Activated T-helper 2 cell treated with anti-CD3 and anti-CD28 coated beads, Interferon-gamma antibody, Interleukin-2, Interleukin-4, amounts not matched to agents 10 μg/mL and 5 μg/mL and 100 μg/mL, durations not matched to agents 14 hours and 24 hours and 36 hours (primary cell): ENCODE data around the gene CA5A. TPM values are rescaled to one million over a fixed set of nuclear protein-coding genes. Genes with fewer than 3 reads are reported as not detected.
A peak's percentile ranks its signal among the peaks of the same experiment; 100 is the strongest.

ENCODE experiments used
- DNase-seq: peaks from one replicate; pipeline ENCODE4 v3.0.0; 2021; ENCODE audit warnings: low spot score
- H3K27ac Mint-ChIP-seq: one replicate; pipeline ENCODE4 v1.8.0; 2021; ENCODE audit warnings: mixed read lengths
- H3K27me3 Mint-ChIP-seq: one replicate; pipeline ENCODE4 v1.8.0; 2021; ENCODE audit warnings: low read depth, mixed read lengths
- H3K36me3 Mint-ChIP-seq: one replicate; pipeline ENCODE4 v1.8.0; 2021; ENCODE audit warnings: low read depth, mixed read lengths
- H3K4me1 Mint-ChIP-seq: one replicate; pipeline ENCODE4 v1.8.0; 2021; ENCODE audit warnings: low read depth, mixed read lengths
- H3K4me3 Mint-ChIP-seq: one replicate; pipeline ENCODE4 v1.8.0; 2021; ENCODE audit warnings: low read depth, mild to moderate bottlenecking, moderate library complexity, mixed read lengths
- H3K9me3 Mint-ChIP-seq: one replicate; pipeline ENCODE4 v1.8.0; 2021; ENCODE audit warnings: mixed read lengths
- intact Hi-C: fragments of 100-400 bp; cut with micrococcal nuclease; formaldehyde crosslinking; loops from one replicate; pipeline ENCODE4 v1.15.1; 2023
- total RNA-seq: library from RNA; stranded (reverse); gene quantifications from 2 replicates; pipeline ENCODE4 v1.2.3, GENCODE V29; 2022

CA5A gene
- total RNA-seq, 1 donor from 2014 or later = not detected

GRCh38 chr16:87974178-87974577, 37.8 kb upstream of the CA5A start:
- intact Hi-C loops = no loop called here
- peaks cover 29% of the 10 kb centered on the region for H3K9me3 Mint-ChIP-seq
- no peak for DNase-seq
- H3K4me1 Mint-ChIP-seq = peaks cover 26% of the 10 kb centered on the region
- H3K4me3 Mint-ChIP-seq = no peak overlapping the region
- H3K27ac Mint-ChIP-seq = no peak overlapping the region
- peaks cover 77% of the 10 kb centered on the region for H3K36me3 Mint-ChIP-seq
- H3K27me3 Mint-ChIP-seq = no peaks in the 10 kb centered on the region

GRCh38 chr16:87973717-87974116, 37.4 kb upstream of the CA5A start:
- H3K27me3 Mint-ChIP-seq = no peaks in the 10 kb centered on the region
- H3K27ac Mint-ChIP-seq = no peak overlapping the region
- DNase-seq = no peak
- peaks cover 21% of the 10 kb centered on the region for H3K4me1 Mint-ChIP-seq
- intact Hi-C loops = no loop called here
- H3K36me3 Mint-ChIP-seq = peaks cover 76% of the 10 kb centered on the region
- H3K4me3 Mint-ChIP-seq = no peak overlapping the region
- peaks cover 29% of the 10 kb centered on the region for H3K9me3 Mint-ChIP-seq

- no peak for DNase-seq
- no peak overlapping the region for H3K4me3 Mint-ChIP-seq
- H3K27me3 Mint-ChIP-seq = no peaks in the 10 kb centered on the region
- H3K27ac Mint-ChIP-seq = no peak overlapping the region
- intact Hi-C loops = no loop called here
- H3K36me3 Mint-ChIP-seq = peaks cover 71% of the 10 kb centered on the region
- peaks cover 29% of the 10 kb centered on the region for H3K9me3 Mint-ChIP-seq
- peaks cover 16% of the 10 kb centered on the region for H3K4me1 Mint-ChIP-seq
Observed at GRCh38 chr16:87971933-87972332, 35.6 kb upstream of the CA5A start.

- no peak for DNase-seq
- Mint-ChIP-seq H3K4me3 (no peak overlapping the region), H3K36me3 (peaks cover 65% of the 10 kb centered on the region), H3K9me3 (peaks cover 29% of the 10 kb centered on the region), H3K27me3 (no peaks in the 10 kb centered on the region), H3K27ac (no peak overlapping the region), H3K4me1 (peaks cover 15% of the 10 kb centered on the region)
- intact Hi-C loops = no loop called here
Observed at GRCh38 chr16:87970186-87970585, 33.9 kb upstream of the CA5A start.

- DNase-seq = no peak
- intact Hi-C loops = no loop called here
- Mint-ChIP-seq H3K36me3 (peaks cover 61% of the 10 kb centered on the region), H3K27me3 (no peaks in the 10 kb centered on the region), H3K4me3 (no peak overlapping the region), H3K4me1 (peaks cover 24% of the 10 kb centered on the region), H3K9me3 (peaks cover 29% of the 10 kb centered on the region), H3K27ac (no peak overlapping the region)
Observed at GRCh38 chr16:87968541-87968940, 32.2 kb upstream of the CA5A start.

GRCh38 chr16:87966685-87967185, 30.4 kb upstream of the CA5A start:
- no peaks in the 10 kb centered on the region for H3K27me3 Mint-ChIP-seq
- peak overlapping the region; percentile 71 for H3K27ac Mint-ChIP-seq

GRCh38 chr16:87966064-87966645, 29.8 kb upstream of the CA5A start:
- Mint-ChIP-seq H3K4me1 (peaks cover 36% of the 10 kb centered on the region), H3K27ac (peak overlapping the region; percentile 71)

More at GRCh38 chr16:87966685-87967185, 30.4 kb upstream of the CA5A start:
- no peak overlapping the region for H3K4me3 Mint-ChIP-seq
- intact Hi-C loops = no loop called here
- peaks cover 55% of the 10 kb centered on the region for H3K36me3 Mint-ChIP-seq
- DNase-seq = no peak
- peaks cover 33% of the 10 kb centered on the region for H3K4me1 Mint-ChIP-seq
- peaks cover 14% of the 10 kb centered on the region for H3K9me3 Mint-ChIP-seq

GRCh38 chr16:87965417-87965816, 29.1 kb upstream of the CA5A start:
- H3K4me1 Mint-ChIP-seq = peaks cover 41% of the 10 kb centered on the region

More at GRCh38 chr16:87966064-87966645, 29.8 kb upstream of the CA5A start:
- Mint-ChIP-seq H3K27me3 (no peaks in the 10 kb centered on the region), H3K9me3 (peaks cover 8% of the 10 kb centered on the region), H3K4me3 (no peak overlapping the region), H3K36me3 (peaks cover 54% of the 10 kb centered on the region)
- intact Hi-C loops = no loop called here
- DNase-seq = no peak

GRCh38 chr16:87964049-87964659, 27.8 kb upstream of the CA5A start:
- no peak overlapping the region for H3K4me3 Mint-ChIP-seq
- DNase-seq = no peak
- peaks cover 51% of the 10 kb centered on the region for H3K4me1 Mint-ChIP-seq
- peak overlapping the region; percentile 87 for H3K27ac Mint-ChIP-seq
- intact Hi-C loops = no loop called here
- H3K27me3 Mint-ChIP-seq = no peaks in the 10 kb centered on the region
- H3K9me3 Mint-ChIP-seq = no peaks in the 10 kb centered on the region
- H3K36me3 Mint-ChIP-seq = peaks cover 54% of the 10 kb centered on the region

More at GRCh38 chr16:87965417-87965816, 29.1 kb upstream of the CA5A start:
- intact Hi-C loops = no loop called here
- H3K27me3 Mint-ChIP-seq = no peaks in the 10 kb centered on the region
- peak overlapping the region; percentile 62 for H3K27ac Mint-ChIP-seq
- H3K4me3 Mint-ChIP-seq = no peak overlapping the region
- H3K36me3 Mint-ChIP-seq = peaks cover 53% of the 10 kb centered on the region
- no peak for DNase-seq
- H3K9me3 Mint-ChIP-seq = peaks cover 4% of the 10 kb centered on the region

GRCh38 chr16:87963400-87963799, 27.1 kb upstream of the CA5A start:
- Mint-ChIP-seq H3K4me3 (no peak overlapping the region), H3K9me3 (no peaks in the 10 kb centered on the region), H3K27me3 (no peaks in the 10 kb centered on the region), H3K27ac (peak overlapping the region; percentile 87), H3K4me1 (peaks cover 57% of the 10 kb centered on the region), H3K36me3 (peaks cover 55% of the 10 kb centered on the region)
- intact Hi-C loops = loop anchor here (1.0 kb wide), 1 partner anchor 18 kb away; no protein-coding TSS in a partner anchor
- peak; percentile 43 for DNase-seq

GRCh38 chr16:87961623-87962022, 25.3 kb upstream of the CA5A start:
- Mint-ChIP-seq H3K4me3 (no peak overlapping the region), H3K27ac (no peak overlapping the region), H3K9me3 (no peaks in the 10 kb centered on the region), H3K36me3 (peaks cover 65% of the 10 kb centered on the region), H3K4me1 (peaks cover 73% of the 10 kb centered on the region), H3K27me3 (no peaks in the 10 kb centered on the region)
- intact Hi-C loops = no loop called here
- no peak for DNase-seq

- H3K9me3 Mint-ChIP-seq = no peaks in the 10 kb centered on the region
- H3K36me3 Mint-ChIP-seq = peaks cover 59% of the 10 kb centered on the region
- no peaks in the 10 kb centered on the region for H3K27me3 Mint-ChIP-seq
- intact Hi-C loops = no loop called here
- peaks cover 74% of the 10 kb centered on the region for H3K4me1 Mint-ChIP-seq
- H3K27ac Mint-ChIP-seq = no peak overlapping the region
- H3K4me3 Mint-ChIP-seq = no peak overlapping the region
- DNase-seq = no peak
Observed at GRCh38 chr16:87960852-87961251, 24.5 kb upstream of the CA5A start.

GRCh38 chr16:87960296-87960695, 24.0 kb upstream of the CA5A start:
- Mint-ChIP-seq H3K27me3 (no peaks in the 10 kb centered on the region), H3K27ac (no peak overlapping the region), H3K9me3 (no peaks in the 10 kb centered on the region), H3K4me3 (no peak overlapping the region), H3K36me3 (peaks cover 63% of the 10 kb centered on the region), H3K4me1 (peaks cover 80% of the 10 kb centered on the region)
- no peak for DNase-seq
- intact Hi-C loops = no loop called here
